Panc1 (cell line): ENCODE data around the gene BUD31. TPM values are rescaled to one million over a fixed set of nuclear protein-coding genes. Genes with fewer than 3 reads are reported as not detected.

Experiments used
- ATAC-seq: fragments of 200-7000 bp; cut with Tn5 transposase; 2 replicates; pipeline ENCODE4 v1.9.1; 2020; ENCODE audit warnings: mild to moderate bottlenecking, moderate library complexity
- BruUV-seq: library from RNA; stranded (reverse); fragments of 400-500 nt; replicated peaks from 2 replicates; lab custom pipeline; 2021; lab: Mats Ljungman, UMichigan
- CTCF ChIA-PET: fragments of 300-600 bp; sonication (Branson Sonifier 250); formaldehyde crosslinking; loops from one replicate; lab custom pipeline; 2022; ENCODE audit warnings: antibody characterized with exemption; lab: Charles Lee
- POLR2A ChIA-PET: fragments of 300-600 bp; sonication (Branson Sonifier 250); formaldehyde crosslinking; loops from one replicate; lab custom pipeline; 2022; ENCODE audit warnings: antibody characterized with exemption; lab: Charles Lee
- DNase-seq: peaks from one replicate; pipeline ENCODE4 v3.0.0-alpha.2; 2010; ENCODE audit warnings: low read depth, low spot score
- H3K27ac ChIP-seq: 2 replicates; pipeline ENCODE4 v1.5.1; 2011; ENCODE audit warnings: mild to moderate bottlenecking, low read length, inconsistent platforms
- H3K27me3 ChIP-seq: fragments of 200-500 bp; sonication (Bioruptor generic); 2 replicates; pipeline ENCODE4 v1.6.0; 2014; ENCODE audit warnings: low read length, inconsistent platforms; ENCODE audit not compliant: control insufficient read depth, insufficient read depth
- H3K36me3 ChIP-seq: fragments of 200-500 bp; sonication (Bioruptor generic); 2 replicates; pipeline ENCODE4 v1.5.1; 2014; ENCODE audit warnings: inconsistent platforms, mild to moderate bottlenecking, low read length, moderate library complexity; ENCODE audit not compliant: control insufficient read depth, insufficient read depth
- H3K4me1 ChIP-seq: 2 replicates; pipeline ENCODE4 v1.5.1; 2011; ENCODE audit warnings: inconsistent platforms, mild to moderate bottlenecking, low read length, moderate library complexity; ENCODE audit not compliant: control insufficient read depth, insufficient read depth
- H3K4me3 ChIP-seq, 2 experiments: 2 replicates each; pipeline ENCODE4 v1.5.1; 2011 to 2012; ENCODE audit warnings: low read depth in 2 of 2, low read length in 2 of 2, mild to moderate bottlenecking in 2 of 2, inconsistent platforms in 1 of 2, moderate library complexity in 1 of 2
- H3K9me3 ChIP-seq: fragments of 200-500 bp; sonication (Bioruptor generic); 2 replicates; pipeline ENCODE4 v1.5.1; 2014; ENCODE audit warnings: low read depth, mild to moderate bottlenecking, inconsistent platforms, low read length, moderate library complexity; ENCODE audit not compliant: control insufficient read depth, insufficient read depth
- POLR2AphosphoS5 ChIP-seq: IDR thresholded peaks from 2 replicates; pipeline ENCODE4 v1.6.1; 2012; ENCODE audit warnings: mild to moderate bottlenecking, low read depth, low read length, moderate library complexity
- SIN3A ChIP-seq: IDR thresholded peaks from 2 replicates; pipeline ENCODE4 v1.6.1; 2012; ENCODE audit warnings: low read depth, mild to moderate bottlenecking, low read length, moderate library complexity, borderline replicate concordance; ENCODE audit not compliant: insufficient read depth
- TCF7L2 ChIP-seq: IDR thresholded peaks from 2 replicates; pipeline ENCODE4 v1.6.1; 2011; ENCODE audit warnings: mild to moderate bottlenecking, low read depth, low read length, inconsistent platforms
- in situ Hi-C: cut with HindIII; loops from 2 replicates; pipeline ENCODE4 v1.10.0; 2016; ENCODE audit warnings: low sequenced_read_pairs, low pct_unique_long_range_greater_than_20kb
- intact Hi-C: fragments of 100-400 bp; cut with micrococcal nuclease; formaldehyde crosslinking; loops from one replicate; pipeline ENCODE4 v1.10.0; 2022; ENCODE audit not compliant: unreplicated experiment
- total RNA-seq: library from RNA; stranded (reverse); gene quantifications from one replicate; pipeline ENCODE4 v1.2.1, GENCODE V29; 2021; ENCODE audit not compliant: unreplicated experiment
- TF ChIP-seq, protein P1 (sequence below): fragments of 450-650 bp; IDR thresholded peaks from 2 replicates; pipeline ENCODE4 v1.5.1; 2017; ENCODE audit warnings: mild to moderate bottlenecking
- TF ChIP-seq, protein P2 (sequence below), 2 experiments: IDR thresholded peaks; 2 replicates each; pipeline ENCODE4 v1.6.1; 2011 to 2012; ENCODE audit warnings: low read depth in 2 of 2, control low read depth in 1 of 2, low read length in 1 of 2, mild to moderate bottlenecking in 1 of 2, moderate library complexity in 1 of 2; ENCODE audit not compliant: insufficient read depth in 1 of 2

BUD31 gene
- total RNA-seq, 1 experiment from 2014 or later, result 179 TPM

DNA sequence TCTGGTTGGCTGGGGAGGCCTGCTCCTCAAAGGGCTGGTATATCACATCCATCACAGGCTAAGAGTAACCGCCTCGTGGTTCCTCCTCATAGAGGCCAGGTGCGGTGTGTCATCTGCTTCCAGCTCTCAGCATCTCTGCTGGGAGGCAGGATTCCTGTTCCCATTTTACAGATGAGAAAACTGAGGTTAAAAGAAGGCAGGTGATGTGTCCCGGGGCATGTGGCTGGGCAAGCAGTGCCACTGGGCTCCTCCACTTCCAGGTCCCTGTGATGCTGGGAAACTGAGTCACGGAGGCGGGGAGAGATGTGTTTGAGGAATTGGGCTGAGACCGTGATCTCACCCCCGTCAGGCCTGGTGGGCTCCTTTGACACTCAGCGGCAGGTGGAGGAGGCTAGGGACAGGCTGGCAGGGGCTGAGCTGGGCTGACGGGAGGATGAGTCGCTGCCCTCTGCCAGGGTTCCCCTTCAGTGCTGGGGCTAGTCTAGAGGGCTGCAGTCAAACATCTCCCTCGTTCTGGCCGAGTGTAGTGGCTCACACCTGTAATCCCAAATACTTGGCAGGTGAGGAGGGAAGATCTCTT, 24.9 kb upstream of the BUD31 start:
- Histone ChIP-seq H3K4me3 (no peak overlapping the region), H3K4me1 (peaks cover 29% of the 10 kb centered on the region), H3K27ac (no peak overlapping the region), H3K9me3 (no peaks in the 10 kb centered on the region), H3K36me3 (no peaks in the 10 kb centered on the region; the same call in 1 of the 2 replicates), H3K27me3 (no peaks in the 10 kb centered on the region)
- CTCF ChIA-PET, result no interaction called here
- no peak for DNase-seq
- no TSS peak for BruUV-seq
- intact Hi-C loops, result no loop called here
- POLR2A ChIA-PET, result no interaction called here
- TF ChIP-seq, protein P1, sequence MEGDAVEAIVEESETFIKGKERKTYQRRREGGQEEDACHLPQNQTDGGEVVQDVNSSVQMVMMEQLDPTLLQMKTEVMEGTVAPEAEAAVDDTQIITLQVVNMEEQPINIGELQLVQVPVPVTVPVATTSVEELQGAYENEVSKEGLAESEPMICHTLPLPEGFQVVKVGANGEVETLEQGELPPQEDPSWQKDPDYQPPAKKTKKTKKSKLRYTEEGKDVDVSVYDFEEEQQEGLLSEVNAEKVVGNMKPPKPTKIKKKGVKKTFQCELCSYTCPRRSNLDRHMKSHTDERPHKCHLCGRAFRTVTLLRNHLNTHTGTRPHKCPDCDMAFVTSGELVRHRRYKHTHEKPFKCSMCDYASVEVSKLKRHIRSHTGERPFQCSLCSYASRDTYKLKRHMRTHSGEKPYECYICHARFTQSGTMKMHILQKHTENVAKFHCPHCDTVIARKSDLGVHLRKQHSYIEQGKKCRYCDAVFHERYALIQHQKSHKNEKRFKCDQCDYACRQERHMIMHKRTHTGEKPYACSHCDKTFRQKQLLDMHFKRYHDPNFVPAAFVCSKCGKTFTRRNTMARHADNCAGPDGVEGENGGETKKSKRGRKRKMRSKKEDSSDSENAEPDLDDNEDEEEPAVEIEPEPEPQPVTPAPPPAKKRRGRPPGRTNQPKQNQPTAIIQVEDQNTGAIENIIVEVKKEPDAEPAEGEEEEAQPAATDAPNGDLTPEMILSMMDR, result no peak
- TF ChIP-seq POLR2AphosphoS5 (no peak), SIN3A (no peak), TCF7L2 (no peak)
- TF ChIP-seq, protein P2, sequence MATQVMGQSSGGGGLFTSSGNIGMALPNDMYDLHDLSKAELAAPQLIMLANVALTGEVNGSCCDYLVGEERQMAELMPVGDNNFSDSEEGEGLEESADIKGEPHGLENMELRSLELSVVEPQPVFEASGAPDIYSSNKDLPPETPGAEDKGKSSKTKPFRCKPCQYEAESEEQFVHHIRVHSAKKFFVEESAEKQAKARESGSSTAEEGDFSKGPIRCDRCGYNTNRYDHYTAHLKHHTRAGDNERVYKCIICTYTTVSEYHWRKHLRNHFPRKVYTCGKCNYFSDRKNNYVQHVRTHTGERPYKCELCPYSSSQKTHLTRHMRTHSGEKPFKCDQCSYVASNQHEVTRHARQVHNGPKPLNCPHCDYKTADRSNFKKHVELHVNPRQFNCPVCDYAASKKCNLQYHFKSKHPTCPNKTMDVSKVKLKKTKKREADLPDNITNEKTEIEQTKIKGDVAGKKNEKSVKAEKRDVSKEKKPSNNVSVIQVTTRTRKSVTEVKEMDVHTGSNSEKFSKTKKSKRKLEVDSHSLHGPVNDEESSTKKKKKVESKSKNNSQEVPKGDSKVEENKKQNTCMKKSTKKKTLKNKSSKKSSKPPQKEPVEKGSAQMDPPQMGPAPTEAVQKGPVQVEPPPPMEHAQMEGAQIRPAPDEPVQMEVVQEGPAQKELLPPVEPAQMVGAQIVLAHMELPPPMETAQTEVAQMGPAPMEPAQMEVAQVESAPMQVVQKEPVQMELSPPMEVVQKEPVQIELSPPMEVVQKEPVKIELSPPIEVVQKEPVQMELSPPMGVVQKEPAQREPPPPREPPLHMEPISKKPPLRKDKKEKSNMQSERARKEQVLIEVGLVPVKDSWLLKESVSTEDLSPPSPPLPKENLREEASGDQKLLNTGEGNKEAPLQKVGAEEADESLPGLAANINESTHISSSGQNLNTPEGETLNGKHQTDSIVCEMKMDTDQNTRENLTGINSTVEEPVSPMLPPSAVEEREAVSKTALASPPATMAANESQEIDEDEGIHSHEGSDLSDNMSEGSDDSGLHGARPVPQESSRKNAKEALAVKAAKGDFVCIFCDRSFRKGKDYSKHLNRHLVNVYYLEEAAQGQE (IDR thresholded peaks at IDR 0.05; ENCODE audit: insufficient read depth in 1 of 2, low read depth in 2 of 2, low read length in 1 of 2), result no peak
- no peak for ATAC-seq
- in situ Hi-C loops, result no loop called here

DNA sequence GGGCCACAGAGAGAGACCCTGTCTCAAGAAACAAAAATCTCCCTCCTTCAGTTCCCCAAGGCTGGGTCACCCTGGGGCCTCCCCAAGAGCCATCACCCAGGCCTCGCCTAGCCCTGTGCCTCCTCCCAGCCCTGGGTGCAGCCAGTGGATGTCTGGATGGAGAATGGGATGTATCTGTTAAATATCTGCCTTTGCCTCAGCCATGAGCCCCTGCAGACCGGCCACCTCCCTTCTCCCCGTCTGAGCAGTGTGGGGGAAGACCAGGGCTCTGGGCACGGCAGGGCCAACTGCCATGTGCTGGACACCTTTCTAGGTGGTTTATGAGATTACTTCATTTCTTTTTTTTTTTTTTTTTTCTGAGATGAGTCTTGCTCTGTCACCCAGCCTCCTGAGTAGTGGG, 24.2 kb upstream of the BUD31 start:
- no peak overlapping the region for H3K27ac ChIP-seq
- H3K4me1 ChIP-seq, result peaks cover 23% of the 10 kb centered on the region
- DNase-seq (no peak), ATAC-seq (peak; percentile 10; the same call in 1 of the 2 replicates)
- TF ChIP-seq, protein P1, result no peak
- TF ChIP-seq SIN3A, result no peak
- no peak; the same call in 1 of the 2 replicates for TF ChIP-seq POLR2AphosphoS5
- TF ChIP-seq, protein P2 (IDR thresholded peaks at IDR 0.05; ENCODE audit: insufficient read depth in 1 of 2, low read depth in 2 of 2, low read length in 1 of 2), result no peak
- TF ChIP-seq TCF7L2, result no peak
- intact Hi-C loops, result no loop called here
- H3K27me3 ChIP-seq, result no peaks in the 10 kb centered on the region
- CTCF ChIA-PET, result no interaction called here
- in situ Hi-C loops, result no loop called here
- no peaks in the 10 kb centered on the region for H3K9me3 ChIP-seq
- POLR2A ChIA-PET, result no interaction called here
- no peaks in the 10 kb centered on the region; the same call in 1 of the 2 replicates for H3K36me3 ChIP-seq
- BruUV-seq, result no TSS peak
- no peak overlapping the region for H3K4me3 ChIP-seq
